Chondrocyte (in vitro differentiated cells): ENCODE data around the gene FRMD4B. TPM values are rescaled to one million over a fixed set of nuclear protein-coding genes. Genes with fewer than 3 reads are reported as not detected.

Experiments
- DNase-seq: peaks from one replicate; pipeline ENCODE4 v3.0.0; 2021; ENCODE audit warnings: mixed read lengths, low spot score
- H3K27ac Mint-ChIP-seq: one replicate; pipeline ENCODE4 v1.8.0; 2021; ENCODE audit warnings: mild to moderate bottlenecking, moderate library complexity, mixed read lengths; ENCODE audit not compliant: unreplicated experiment
- H3K27me3 Mint-ChIP-seq: 2 replicates; pipeline ENCODE4 v1.8.0; 2021; ENCODE audit warnings: low read depth, mixed read lengths
- H3K36me3 Mint-ChIP-seq: 2 replicates; pipeline ENCODE4 v1.8.0; 2021; ENCODE audit warnings: low read depth, mixed read lengths
- H3K4me1 Mint-ChIP-seq: 2 replicates; pipeline ENCODE4 v1.8.0; 2021; ENCODE audit warnings: low read depth, mild to moderate bottlenecking, mixed read lengths
- H3K4me3 Mint-ChIP-seq: one replicate; pipeline ENCODE4 v1.8.0; 2021; ENCODE audit warnings: mild to moderate bottlenecking, moderate library complexity, mixed read lengths; ENCODE audit not compliant: unreplicated experiment
- H3K9me3 Mint-ChIP-seq: 2 replicates; pipeline ENCODE4 v1.8.0; 2021; ENCODE audit warnings: low read depth, mixed read lengths
- total RNA-seq: library from RNA; stranded (reverse); gene quantifications from 3 replicates; pipeline ENCODE4 v1.2.1, GENCODE V29; 2021
- TF ChIP-seq, protein P1 (sequence below): fragments of 200-600 bp; sonication (generic); IDR thresholded peaks from 2 replicates; pipeline ENCODE4 v1.5.0; 2021; ENCODE audit warnings: antibody characterized with exemption, mild to moderate bottlenecking, moderate library complexity

Gene FRMD4B
- total RNA-seq, 1 donor from 2014 or later, result 4.1 TPM

DNA sequence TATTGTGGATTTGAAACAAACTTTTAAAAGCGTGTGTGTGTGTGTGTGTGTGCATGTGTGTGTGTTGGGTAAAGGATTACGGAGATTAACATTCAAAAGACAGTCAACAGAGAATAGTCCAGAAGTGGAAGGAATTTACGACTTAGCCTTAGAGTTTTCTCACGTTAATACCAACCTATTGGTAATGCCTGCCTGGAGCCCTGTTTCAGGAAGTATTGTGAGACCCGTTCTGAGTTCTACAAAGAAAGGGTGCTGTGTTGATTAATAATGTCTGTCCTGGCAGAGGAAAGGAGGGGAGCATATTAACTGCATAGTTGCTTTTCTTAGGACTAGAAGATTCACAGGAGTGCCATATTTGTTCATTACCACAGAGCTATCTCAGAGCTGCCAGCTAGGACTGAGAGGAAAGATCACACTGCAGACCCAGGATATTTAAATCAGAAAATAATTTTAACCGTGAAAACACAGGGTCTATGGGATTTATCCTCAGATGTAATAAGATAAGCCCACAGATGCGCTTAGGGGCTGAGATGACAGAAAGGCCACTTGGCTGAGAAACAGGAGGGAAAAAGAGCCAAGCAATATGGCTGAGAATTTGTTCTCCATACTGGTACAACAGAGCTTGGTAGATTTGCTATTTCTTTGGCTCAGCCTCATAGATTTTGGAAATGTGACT, 40.5 kb upstream of the FRMD4B start:
- no peaks in the 10 kb centered on the region for H3K27me3 Mint-ChIP-seq
- no peak overlapping the region for H3K4me3 Mint-ChIP-seq
- H3K36me3 Mint-ChIP-seq, result no peaks in the 10 kb centered on the region
- no peak for DNase-seq
- H3K27ac Mint-ChIP-seq, result no peak overlapping the region
- TF ChIP-seq, protein P1, sequence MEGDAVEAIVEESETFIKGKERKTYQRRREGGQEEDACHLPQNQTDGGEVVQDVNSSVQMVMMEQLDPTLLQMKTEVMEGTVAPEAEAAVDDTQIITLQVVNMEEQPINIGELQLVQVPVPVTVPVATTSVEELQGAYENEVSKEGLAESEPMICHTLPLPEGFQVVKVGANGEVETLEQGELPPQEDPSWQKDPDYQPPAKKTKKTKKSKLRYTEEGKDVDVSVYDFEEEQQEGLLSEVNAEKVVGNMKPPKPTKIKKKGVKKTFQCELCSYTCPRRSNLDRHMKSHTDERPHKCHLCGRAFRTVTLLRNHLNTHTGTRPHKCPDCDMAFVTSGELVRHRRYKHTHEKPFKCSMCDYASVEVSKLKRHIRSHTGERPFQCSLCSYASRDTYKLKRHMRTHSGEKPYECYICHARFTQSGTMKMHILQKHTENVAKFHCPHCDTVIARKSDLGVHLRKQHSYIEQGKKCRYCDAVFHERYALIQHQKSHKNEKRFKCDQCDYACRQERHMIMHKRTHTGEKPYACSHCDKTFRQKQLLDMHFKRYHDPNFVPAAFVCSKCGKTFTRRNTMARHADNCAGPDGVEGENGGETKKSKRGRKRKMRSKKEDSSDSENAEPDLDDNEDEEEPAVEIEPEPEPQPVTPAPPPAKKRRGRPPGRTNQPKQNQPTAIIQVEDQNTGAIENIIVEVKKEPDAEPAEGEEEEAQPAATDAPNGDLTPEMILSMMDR, result no peak
- no peaks in the 10 kb centered on the region for H3K9me3 Mint-ChIP-seq
- peaks cover 5% of the 10 kb centered on the region for H3K4me1 Mint-ChIP-seq

DNA sequence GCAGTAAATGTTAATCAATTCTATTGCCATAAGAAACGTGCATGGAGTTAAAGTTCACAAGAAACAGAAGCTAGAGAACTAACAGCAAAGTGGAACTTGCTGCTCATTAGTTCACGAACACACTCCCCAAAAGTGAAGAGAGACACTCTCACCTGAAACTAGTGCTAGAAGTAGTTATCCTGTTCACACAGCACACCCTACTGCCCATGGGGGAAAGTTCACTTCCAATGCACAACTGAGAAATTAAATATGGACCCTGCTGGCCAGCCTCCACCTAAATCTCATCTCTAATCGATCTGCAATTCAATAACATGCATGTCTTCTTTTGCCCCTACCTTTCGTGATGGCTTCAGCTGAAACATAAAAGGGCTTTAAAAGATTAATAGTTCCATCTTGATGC, 39.4 kb upstream of the FRMD4B start:
- Mint-ChIP-seq H3K4me3 (no peak overlapping the region), H3K9me3 (no peaks in the 10 kb centered on the region)
- DNase-seq, result no peak

DNA sequence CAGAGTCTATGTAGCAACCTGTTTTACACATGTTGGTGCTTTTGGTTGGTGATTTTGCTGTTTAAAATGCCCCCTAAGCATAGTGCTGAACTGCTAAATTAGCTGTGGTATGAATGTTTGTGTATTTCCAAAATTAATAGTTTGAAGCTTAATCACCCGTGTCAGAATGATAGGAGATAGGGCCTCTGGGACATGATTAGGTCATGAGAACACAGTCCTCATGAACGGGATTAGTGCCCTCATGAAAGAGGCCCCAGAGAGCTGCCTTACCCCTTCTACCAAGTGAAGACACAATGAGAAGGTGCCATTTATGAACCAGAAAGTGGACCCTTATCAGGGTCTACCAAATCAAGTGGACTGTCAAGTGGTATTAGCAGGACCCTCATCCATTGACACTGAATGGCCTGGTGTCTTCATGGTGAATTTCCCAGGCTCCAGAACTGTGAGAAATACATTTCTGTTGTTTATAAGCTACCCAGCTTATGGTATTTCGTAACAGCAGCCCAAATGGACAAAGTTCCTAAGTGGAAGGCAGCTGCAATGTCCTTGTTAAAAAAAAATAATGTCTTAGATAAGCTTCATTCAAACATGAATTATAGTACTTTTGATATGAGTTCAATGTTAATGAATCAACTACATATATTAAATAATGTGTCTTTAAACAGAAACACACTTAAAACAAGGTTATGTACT, 37.7 kb upstream of the FRMD4B start:
- TF ChIP-seq, protein P1, result no peak
- no peaks in the 10 kb centered on the region for H3K9me3 Mint-ChIP-seq
- H3K4me3 Mint-ChIP-seq, result no peak overlapping the region
- no peaks in the 10 kb centered on the region for H3K27me3 Mint-ChIP-seq
- H3K27ac Mint-ChIP-seq, result no peak overlapping the region
- no peaks in the 10 kb centered on the region for H3K36me3 Mint-ChIP-seq
- no peak for DNase-seq
- peaks cover 5% of the 10 kb centered on the region for H3K4me1 Mint-ChIP-seq

More for the DNA sequence above, 39.4 kb upstream of the FRMD4B start:
- Mint-ChIP-seq H3K36me3 (no peaks in the 10 kb centered on the region), H3K4me1 (peaks cover 5% of the 10 kb centered on the region), H3K27ac (no peak overlapping the region), H3K27me3 (no peaks in the 10 kb centered on the region)
- TF ChIP-seq, protein P1, result peak; percentile 89

DNA sequence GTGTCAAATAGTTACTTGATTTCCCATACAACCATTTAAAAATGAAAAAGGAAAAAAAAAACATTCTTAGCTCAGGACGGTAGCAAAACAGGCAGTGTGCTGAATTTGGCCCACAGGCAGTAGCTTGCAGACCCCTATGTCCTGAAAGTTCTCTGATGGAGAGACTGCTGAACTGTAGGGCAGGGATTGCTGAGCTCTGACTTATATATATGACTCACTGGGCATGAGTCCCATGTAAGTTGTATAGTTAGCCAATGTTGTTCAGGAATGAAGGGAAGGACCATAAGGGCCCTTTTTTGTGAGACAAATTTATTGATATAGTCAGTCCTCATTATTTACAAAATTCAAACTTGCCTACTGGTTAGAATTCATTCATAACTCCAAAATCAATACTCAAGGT, 36.9 kb upstream of the FRMD4B start:
- TF ChIP-seq, protein P1, result no peak
- Mint-ChIP-seq H3K27ac (no peak overlapping the region), H3K4me3 (no peak overlapping the region), H3K4me1 (peaks cover 5% of the 10 kb centered on the region), H3K36me3 (no peaks in the 10 kb centered on the region), H3K27me3 (no peaks in the 10 kb centered on the region), H3K9me3 (no peaks in the 10 kb centered on the region)
- no peak for DNase-seq

DNA sequence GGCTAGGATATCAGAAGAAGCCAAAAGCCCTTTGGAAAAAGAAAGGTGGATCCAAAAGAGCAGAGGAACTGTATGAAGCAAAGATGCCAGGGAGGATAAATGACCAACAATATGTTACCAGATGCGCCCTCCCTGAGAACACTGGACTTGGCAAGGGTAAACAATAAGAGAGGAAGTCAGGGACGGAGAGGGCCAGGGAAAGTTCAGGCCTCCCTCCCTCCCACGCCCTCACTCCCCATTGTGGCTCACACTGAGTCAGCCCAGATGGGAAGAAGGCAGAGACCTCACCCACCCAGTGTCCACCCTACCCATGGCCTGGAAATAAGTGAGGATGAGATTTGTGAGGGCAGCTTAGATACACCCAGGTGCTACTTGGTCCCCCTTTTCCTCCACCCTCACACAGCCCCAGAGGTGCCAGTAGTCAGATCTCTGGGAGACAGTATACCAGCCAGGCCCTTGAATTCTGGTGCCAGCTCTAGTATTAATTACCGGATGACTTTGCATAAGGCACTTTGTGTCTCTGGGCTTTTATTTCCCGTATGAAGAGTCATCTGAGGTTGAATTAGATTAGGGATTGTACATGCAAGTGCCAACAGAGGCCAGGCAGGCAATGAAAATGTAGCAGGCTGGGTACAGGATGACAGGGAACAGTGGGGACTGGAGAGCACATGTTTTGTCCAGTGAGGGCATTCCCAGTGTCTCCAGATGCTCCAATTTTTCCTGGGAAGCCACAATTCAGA, 35.1 kb upstream of the FRMD4B start:
- no peak for DNase-seq
- TF ChIP-seq, protein P1, result no peak
- Mint-ChIP-seq H3K9me3 (no peaks in the 10 kb centered on the region), H3K27ac (no peak overlapping the region), H3K4me3 (no peak overlapping the region), H3K27me3 (no peaks in the 10 kb centered on the region), H3K36me3 (no peaks in the 10 kb centered on the region), H3K4me1 (peaks cover 5% of the 10 kb centered on the region)
